Measurements from ENCODE around the gene KAZN.

The KAZN gene

GRCh38 chr1:14590411-14591180, 7.9 kb upstream of the KAZN start:
- no peak for DNase-seq

- DNase-seq: no peak
Measured at GRCh38 chr1:14591600-14591999, 6.9 kb upstream of the KAZN start.

GRCh38 chr1:14592004-14592631, 6.4 kb upstream of the KAZN start:
- no peak for DNase-seq

- no peak for DNase-seq
Measured at GRCh38 chr1:14593302-14593701, 5.2 kb upstream of the KAZN start.

GRCh38 chr1:14594045-14594444, 4.4 kb upstream of the KAZN start:
- DNase-seq: no peak

GRCh38 chr1:14596591-14596990, 1.9 kb upstream of the KAZN start:
- DNase-seq: no peak

GRCh38 chr1:14597343-14598006, 1.0 kb upstream of the KAZN start:
- no peak for DNase-seq

GRCh38 chr1:14598007-14598497, 433 bp upstream of the KAZN start:
- no peak for DNase-seq

- no peak for DNase-seq
Measured at GRCh38 chr1:14599183-14599791, 802 bp downstream of the KAZN start.

GRCh38 chr1:14599800-14600199, 1.3 kb downstream of the KAZN start:
- no peak for DNase-seq

GRCh38 chr1:14600405-14601112, 2.1 kb downstream of the KAZN start:
- no peak for DNase-seq

- DNase-seq: no peak
Measured at GRCh38 chr1:14602136-14602535, 3.7 kb downstream of the KAZN start.

- no peak for DNase-seq
Measured at GRCh38 chr1:14603645-14604044, 5.2 kb downstream of the KAZN start.

GRCh38 chr1:14604414-14604813, 5.9 kb downstream of the KAZN start:
- DNase-seq: no peak

GRCh38 chr1:14605945-14606344, 7.5 kb downstream of the KAZN start:
- DNase-seq: no peak

GRCh38 chr1:14606632-14607031, 8.1 kb downstream of the KAZN start:
- DNase-seq: no peak

GRCh38 chr1:14607295-14607694, 8.8 kb downstream of the KAZN start:
- DNase-seq: no peak

GRCh38 chr1:14608308-14608707, 9.8 kb downstream of the KAZN start:
- DNase-seq: no peak

GRCh38 chr1:14610761-14611160, 12.3 kb downstream of the KAZN start:
- DNase-seq: no peak

GRCh38 chr1:14611792-14612191, 13.3 kb downstream of the KAZN start:
- DNase-seq: no peak

GRCh38 chr1:14612256-14612655, 13.8 kb downstream of the KAZN start:
- no peak for DNase-seq

GRCh38 chr1:14613926-14614325, 15.4 kb downstream of the KAZN start:
- DNase-seq: no peak

GRCh38 chr1:14614341-14614740, 15.9 kb downstream of the KAZN start:
- no peak for DNase-seq
